K562 (cell line): ENCODE measurements around the gene MBD5. TPM values are rescaled to one million over a fixed set of nuclear protein-coding genes. Genes with fewer than 3 reads are reported as not detected.

Experiments
- ATAC-seq: fragments of 200-7000 bp; cut with Tn5 transposase; 3 replicates; pipeline ENCODE4 v1.9.1; 2020; ENCODE audit warnings: moderate library complexity
- BruUV-seq: library from RNA; stranded (reverse); fragments of 400-500 nt; replicated peaks from 2 replicates; lab custom pipeline; 2021; lab: Mats Ljungman, UMichigan
- CTCF ChIA-PET: fragments of 300-600 bp; formaldehyde crosslinking; extraction: SDS; loops from one replicate; lab custom pipeline; 2021; ENCODE audit warnings: low intra/inter-chr PET ratio; lab: Yijun Ruan, JAX
- POLR2A ChIA-PET: fragments of 300-600, 350-650 bp; sonication (Branson Sonifier 250); formaldehyde crosslinking; extraction: SDS; loops from one replicate; lab custom pipeline; 2021; ENCODE audit warnings: antibody characterized with exemption, inconsistent platforms; lab: Yijun Ruan, JAX
- DNase-seq, 4 experiments: peaks; one replicate each; pipeline versions ENCODE4 v3.0.0 to v3.0.0-alpha.2; 2011 to 2018; ENCODE audit warnings: low spot score in 3 of 4, mixed read lengths in 3 of 4; ENCODE audit errors: extremely low read depth in 1 of 4
- FAIRE-seq: peaks from 2 replicates; lab custom pipeline; 2011; peaks lifted over from hg19 to GRCh38; lab: Jason Lieb, UNC
- H2AFZ ChIP-seq: 2 replicates; pipeline ENCODE4 v1.6.0; 2011; ENCODE audit warnings: low read depth, low read length, control low read depth, inconsistent platforms
- H3K27ac ChIP-seq: fragments of 200-600 bp; 3 replicates; pipeline ENCODE4 v1.8.0; 2011; ENCODE audit warnings: low read depth, mild to moderate bottlenecking, control low read depth, inconsistent platforms, low read length, moderate library complexity, mixed read lengths; ENCODE audit errors: extremely low read depth
- H3K27me3 ChIP-seq, 2 experiments: fragments of 300-600 bp in 1 of 2; 2 replicates in 1 of 2; 3 replicates in 1 of 2; pipeline versions ENCODE4 v1.6.0 to v1.8.0; 2011; ENCODE audit warnings: inconsistent platforms in 2 of 2, low read length in 2 of 2, mild to moderate bottlenecking in 1 of 2, mixed read lengths in 1 of 2, moderate library complexity in 1 of 2; ENCODE audit not compliant: control insufficient read depth in 2 of 2, insufficient read depth in 2 of 2
- H3K36me3 ChIP-seq: fragments of 300-600 bp; 3 replicates; pipeline ENCODE4 v1.8.0; 2011; ENCODE audit warnings: mild to moderate bottlenecking, low read length, inconsistent platforms; ENCODE audit not compliant: control insufficient read depth, insufficient read depth
- H3K4me1 ChIP-seq, 2 experiments: fragments of 200-600 bp in 1 of 2; replicated peaks in 1 of 2; 2 replicates in 1 of 2; 3 replicates in 1 of 2; pipeline versions ENCODE4 v1.5.1 to v1.8.0; 2011; ENCODE audit warnings: inconsistent platforms in 2 of 2, low read length in 2 of 2, mild to moderate bottlenecking in 1 of 2, mixed read lengths in 1 of 2, moderate library complexity in 1 of 2; ENCODE audit not compliant: control insufficient read depth in 2 of 2, insufficient read depth in 2 of 2
- H3K4me2 ChIP-seq: 2 replicates; pipeline ENCODE4 v1.6.1; 2011; ENCODE audit warnings: low read length, control low read depth, inconsistent platforms, mixed read lengths; ENCODE audit not compliant: insufficient read depth
- H3K4me3 ChIP-seq: fragments of 200-600 bp; sonication (generic), shearing (Covaris generic); 2 replicates; pipeline ENCODE4 v1.5.1; 2016; ENCODE audit warnings: control low read depth, inconsistent platforms
- H3K79me2 ChIP-seq: fragments of 200-600 bp; 3 replicates; pipeline ENCODE4 v1.8.0; 2011; ENCODE audit warnings: low read length, inconsistent platforms; ENCODE audit not compliant: control insufficient read depth, insufficient read depth
- H3K9ac ChIP-seq, 2 experiments: 2 replicates each; pipeline versions ENCODE4 v1.6.0 to v1.6.1; 2011; ENCODE audit warnings: low read depth in 2 of 2, low read length in 2 of 2, control low read depth in 1 of 2, inconsistent platforms in 1 of 2, mild to moderate bottlenecking in 1 of 2, mixed read lengths in 1 of 2; ENCODE audit not compliant: insufficient read depth in 1 of 2
- H3K9me1 ChIP-seq: one replicate; pipeline ENCODE4 v1.6.0; 2011; ENCODE audit warnings: inconsistent platforms, mild to moderate bottlenecking, low read length, moderate library complexity; ENCODE audit not compliant: control insufficient read depth, insufficient read depth
- H3K9me3 ChIP-seq: replicated peaks from 2 replicates; pipeline ENCODE4 v1.5.1; 2011; ENCODE audit warnings: low read depth, low read length, inconsistent platforms; ENCODE audit not compliant: control insufficient read depth, insufficient read depth
- H4K20me1 ChIP-seq: replicated peaks from 2 replicates; pipeline ENCODE4 v1.6.1; 2011; ENCODE audit warnings: low read length, inconsistent platforms, mixed read lengths; ENCODE audit not compliant: control insufficient read depth, insufficient read depth
- KDM1A ChIP-seq, 2 experiments: fragments of 450-650 bp; IDR thresholded peaks; 2 replicates each; pipeline ENCODE4 v1.6.1; 2016; ENCODE audit warnings: mild to moderate bottlenecking in 2 of 2
- USF1 ChIP-seq: sonication (generic); formaldehyde crosslinking; IDR thresholded peaks from 2 replicates; pipeline ENCODE4 v1.9.0; 2022; ENCODE audit warnings: mild to moderate bottlenecking, missing genetic modification reagents
- YBX1 ChIP-seq: fragments of 450-650 bp; IDR thresholded peaks from 2 replicates; pipeline ENCODE4 v1.7.1; 2016; ENCODE audit warnings: mild to moderate bottlenecking
- ZBTB40 ChIP-seq, 2 experiments: fragments of 450-650 bp in 1 of 2; sonication (generic) in 1 of 2; formaldehyde crosslinking in 1 of 2; IDR thresholded peaks; 2 replicates each; pipeline versions ENCODE4 v1.7.1 to v1.9.0; 2016 to 2022; ENCODE audit warnings: inconsistent platforms in 1 of 2, mild to moderate bottlenecking in 1 of 2, missing genetic modification reagents in 1 of 2
- WGBS: fragments of 100-300 bp; shearing (Covaris generic); methylation state at CpG from one replicate; pipeline ENCODE4 v1.1.6; 2016; ENCODE audit warnings: low coverage, mixed read lengths; ENCODE audit not compliant: insufficient coverage; ENCODE audit errors: missing lambda C conversion rate; 5-methylcytosine and 5-hydroxymethylcytosine counted together
- in situ Hi-C: fragments of 300-500 bp; cut with MboI; formaldehyde crosslinking; loops from 4 replicates; pipeline ENCODE4 v1.15.0; 2018; ENCODE audit warnings: inconsistent platforms, mixed read lengths
- intact Hi-C: fragments of 100-400 bp; cut with micrococcal nuclease; formaldehyde crosslinking; loops from 2 replicates; pipeline ENCODE4 v1.14.2; 2022
- polyA plus RNA-seq, 8 experiments: library from polyadenylated mRNA; depleted of rRNA in 4 of 8; stranded (reverse) in 5 of 8; unstranded in 3 of 8; fragments of >200 nt; fragmentation: Nextera tagmentation in 2 of 8; fragmentation: Illumina TruSeq in 1 of 8; extraction: Ambion mirVana in 2 of 8; extraction: Trizol in 1 of 8; gene quantifications; 2 replicates each; pipeline versions ENCODE4 v1.2.1 to v1.2.3, GENCODE V29; 2011 to 2014; ENCODE audit warnings: inconsistent platforms in 1 of 8, missing spikeins in 1 of 8
- total RNA-seq, 7 experiments: library from RNA; depleted of rRNA in 6 of 7; stranded (reverse); fragments of >200 nt in 6 of 7; fragmentation: Illumina TruSeq in 2 of 7; extraction: Trizol in 2 of 7; gene quantifications; 2 replicates each; pipeline versions ENCODE4 v1.2.1 to v1.2.3, GENCODE V29; 2011 to 2021; ENCODE audit warnings: low replicate concordance in 1 of 7

MBD5 gene
- total and polyA plus RNA-seq, 9 of the 15 experiments (the other 6 are each of a cell fraction or from before 2014, with no cell fraction given), result 3.4 to 14.5 (median 9.0) TPM

GRCh38 chr2:147999126-147999525 lies 21.8 kb upstream of the MBD5 start:
- in situ Hi-C loops, result loop anchor here (10.0 kb wide), 1 partner anchor 206 kb away; no protein-coding TSS in a partner anchor
- Histone ChIP-seq H2AFZ (no peak overlapping the region), H3K4me2 (no peak overlapping the region), H3K36me3 (peaks cover 5% of the 10 kb centered on the region; the same call in 2 of the 3 replicates), H3K9ac (no peak overlapping the region), H4K20me1 (no peaks in the 10 kb centered on the region), H3K27ac (no peak overlapping the region), H3K9me3 (peaks cover 3% of the 10 kb centered on the region; the same call in 1 of the 2 replicates), H3K4me1 (no peaks in the 10 kb centered on the region), H3K79me2 (peaks cover 75% of the 10 kb centered on the region), H3K27me3 (no peaks in the 10 kb centered on the region), H3K9me1 (no peaks in the 10 kb centered on the region), H3K4me3 (no peak overlapping the region)
- ATAC-seq (peak; percentile 51; the same call in 2 of the 3 replicates), FAIRE-seq (no peak), DNase-seq (no peak)
- 18% methylated on average over 2 of the region's 2 CpGs for WGBS
- CTCF ChIA-PET, result no interaction called here
- POLR2A ChIA-PET, result no interaction called here
- no TSS peak for BruUV-seq
- intact Hi-C loops, result no loop called here
- TF ChIP-seq KDM1A (IDR thresholded peaks at IDR 0.05) (no peak), YBX1 (no peak), ZBTB40 (IDR thresholded peaks at IDR 0.05) (no peak), ZBTB40 (CRISPR knock-in tag; IDR thresholded peaks at IDR 0.05) (no peak), USF1 (no peak)
